IPS-15b (cell line): Measurements from ENCODE around the gene NUP62.
A peak's percentile ranks its signal among the peaks of the same experiment; 100 is the strongest.

Source experiments
- H3K27me3 ChIP-seq: one replicate; pipeline ENCODE4 v1.6.1; 2013; ENCODE audit warnings: low read length; ENCODE audit not compliant: control insufficient read depth, insufficient read depth
- H3K36me3 ChIP-seq: one replicate; pipeline ENCODE4 v1.6.1; 2013; ENCODE audit warnings: low read length; ENCODE audit not compliant: control insufficient read depth, insufficient read depth
- H3K4me1 ChIP-seq: one replicate; pipeline ENCODE4 v1.6.1; 2013; ENCODE audit warnings: mild to moderate bottlenecking, low read length; ENCODE audit not compliant: control insufficient read depth, insufficient read depth
- H3K4me3 ChIP-seq: one replicate; pipeline ENCODE4 v1.5.1; 2013; ENCODE audit warnings: low read depth, low read length
- H3K9ac ChIP-seq: one replicate; pipeline ENCODE4 v1.6.1; 2013; ENCODE audit warnings: low read depth, mild to moderate bottlenecking, low read length
- H3K9me3 ChIP-seq: one replicate; pipeline ENCODE4 v1.6.1; 2013; ENCODE audit warnings: mild to moderate bottlenecking, low read length; ENCODE audit not compliant: control insufficient read depth, insufficient read depth

The NUP62 gene

DNA sequence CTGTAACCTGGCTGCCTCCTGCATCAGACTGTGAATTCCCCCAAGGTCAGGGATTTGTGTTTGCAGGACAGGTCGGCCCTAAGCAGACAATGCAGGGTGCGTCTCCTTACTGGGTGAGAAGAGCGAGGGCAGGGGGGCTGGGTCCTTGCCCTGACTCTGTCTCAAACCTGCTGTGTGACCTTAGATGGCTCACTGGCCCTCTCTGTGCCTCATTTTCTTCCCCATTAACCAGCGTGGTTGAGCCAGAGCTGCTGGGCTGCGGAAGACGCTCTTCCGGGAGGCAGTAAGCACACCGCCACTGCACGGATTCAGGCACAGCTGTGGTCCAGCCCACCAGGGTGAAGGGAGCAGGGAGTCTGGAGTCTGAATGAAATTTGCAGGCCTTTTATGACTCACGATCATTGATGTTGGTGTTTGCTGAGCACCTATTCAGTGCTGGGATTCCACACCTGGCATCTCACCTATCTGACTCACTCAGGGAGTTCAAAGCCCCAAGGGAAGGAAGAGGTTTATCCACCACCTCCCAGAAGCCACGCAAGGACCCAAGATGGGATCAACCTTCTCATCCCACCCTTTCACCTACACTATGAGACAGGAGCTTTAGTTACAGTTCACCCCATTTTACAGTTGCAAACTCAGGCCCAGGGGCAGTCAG is 54.7 kb downstream of the NUP62 start:
- H3K9ac ChIP-seq = peak overlapping the region; percentile 100
- H3K4me3 ChIP-seq = no peak overlapping the region
- H3K4me1 ChIP-seq = peaks cover 5% of the 10 kb centered on the region
- H3K9me3 ChIP-seq = no peaks in the 10 kb centered on the region
- peaks cover 8% of the 10 kb centered on the region for H3K36me3 ChIP-seq
- no peaks in the 10 kb centered on the region for H3K27me3 ChIP-seq

DNA sequence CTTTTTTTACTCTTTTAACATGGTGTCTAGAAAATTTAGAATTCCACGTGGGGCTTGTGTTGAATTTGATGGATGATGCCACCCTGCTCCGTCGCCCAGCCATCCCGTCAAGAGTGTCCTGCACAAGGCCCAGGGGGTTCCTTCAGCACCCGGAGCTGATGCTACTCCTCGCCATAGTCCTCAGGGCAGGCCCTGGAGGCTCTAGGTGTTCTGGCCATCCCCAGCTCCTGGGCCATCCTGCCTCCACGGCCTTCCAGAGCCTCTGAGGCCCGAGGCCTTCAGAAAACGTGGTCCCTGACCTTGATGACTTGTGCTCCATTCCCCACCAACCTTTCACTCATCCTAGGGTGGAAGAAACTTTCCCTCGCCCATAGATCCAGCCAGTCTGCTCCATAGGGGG is 55.5 kb downstream of the NUP62 start:
- H3K9me3 ChIP-seq = no peaks in the 10 kb centered on the region
- H3K4me1 ChIP-seq = peaks cover 5% of the 10 kb centered on the region
- H3K27me3 ChIP-seq = no peaks in the 10 kb centered on the region
- H3K4me3 ChIP-seq = no peak overlapping the region
- H3K9ac ChIP-seq = no peak overlapping the region
- peaks cover 3% of the 10 kb centered on the region for H3K36me3 ChIP-seq

DNA sequence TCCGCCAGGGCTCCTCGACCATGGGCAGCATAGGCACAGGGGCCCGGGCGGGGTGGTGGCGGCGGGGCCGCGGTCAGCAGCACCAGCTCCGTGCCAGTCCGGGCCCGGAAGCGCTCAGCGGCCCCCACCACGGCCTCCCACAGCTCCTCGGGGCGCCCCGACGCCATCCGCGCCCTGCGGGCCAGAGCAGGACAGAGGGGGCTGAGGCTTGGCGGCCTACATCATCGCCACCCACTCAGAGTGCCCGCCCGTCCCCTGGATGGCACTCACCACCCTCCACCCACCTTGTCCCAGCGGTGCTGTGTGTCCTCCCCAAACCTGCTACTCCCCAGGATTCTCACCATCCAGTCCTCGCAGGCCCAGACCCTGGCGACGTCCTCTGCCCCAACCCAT is 56.2 kb downstream of the NUP62 start:
- Histone ChIP-seq H3K27me3 (no peaks in the 10 kb centered on the region), H3K9me3 (no peaks in the 10 kb centered on the region), H3K4me3 (no peak overlapping the region), H3K4me1 (peaks cover 5% of the 10 kb centered on the region), H3K9ac (no peak overlapping the region), H3K36me3 (peaks cover 2% of the 10 kb centered on the region)

DNA sequence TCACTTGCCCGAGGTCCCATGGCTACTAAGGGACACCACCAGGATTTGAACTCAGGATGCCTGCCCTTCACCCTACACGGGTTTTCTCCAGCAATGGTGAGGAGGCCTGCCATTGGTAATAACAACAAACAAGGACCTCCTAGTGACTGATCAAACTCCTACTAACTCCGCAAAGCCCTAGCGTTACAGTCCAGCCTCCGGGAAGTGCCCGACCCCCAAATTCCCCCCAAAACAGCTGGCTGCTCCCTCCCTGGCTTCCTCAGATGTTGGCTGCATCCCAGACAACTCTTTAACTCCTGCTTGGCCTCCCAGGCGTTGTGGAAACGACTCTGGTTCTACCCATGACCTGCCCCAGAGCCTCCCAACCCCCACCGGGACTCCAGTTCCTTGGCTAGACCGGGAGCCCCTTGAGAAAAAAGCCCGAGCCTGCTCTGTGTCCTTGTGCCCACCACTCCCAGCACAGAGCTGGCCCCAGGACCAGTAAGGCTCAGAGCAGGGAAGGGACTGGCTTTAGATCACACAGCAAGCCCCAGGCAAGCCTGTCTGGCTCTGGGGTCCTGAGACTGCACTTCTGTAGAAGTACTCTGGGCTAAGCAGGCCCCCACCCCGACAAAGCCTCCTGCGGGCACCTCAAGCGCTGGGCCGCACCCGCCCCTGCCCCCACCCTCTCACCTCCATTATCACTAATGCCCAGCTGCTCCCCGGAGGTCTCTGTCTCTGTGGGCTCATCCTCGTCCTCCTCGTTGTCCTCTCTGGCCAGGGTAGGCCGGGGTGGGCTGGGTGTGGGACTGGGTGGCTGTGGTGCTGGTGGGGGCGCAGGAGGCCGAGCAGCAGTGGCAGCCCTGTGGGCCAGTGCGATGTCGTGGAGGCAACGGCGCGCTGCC is 56.8 kb downstream of the NUP62 start:
- no peak overlapping the region for H3K4me3 ChIP-seq
- no peaks in the 10 kb centered on the region for H3K9me3 ChIP-seq
- no peak overlapping the region for H3K9ac ChIP-seq
- H3K4me1 ChIP-seq = peaks cover 5% of the 10 kb centered on the region
- H3K36me3 ChIP-seq = peaks cover 2% of the 10 kb centered on the region
- no peaks in the 10 kb centered on the region for H3K27me3 ChIP-seq

DNA sequence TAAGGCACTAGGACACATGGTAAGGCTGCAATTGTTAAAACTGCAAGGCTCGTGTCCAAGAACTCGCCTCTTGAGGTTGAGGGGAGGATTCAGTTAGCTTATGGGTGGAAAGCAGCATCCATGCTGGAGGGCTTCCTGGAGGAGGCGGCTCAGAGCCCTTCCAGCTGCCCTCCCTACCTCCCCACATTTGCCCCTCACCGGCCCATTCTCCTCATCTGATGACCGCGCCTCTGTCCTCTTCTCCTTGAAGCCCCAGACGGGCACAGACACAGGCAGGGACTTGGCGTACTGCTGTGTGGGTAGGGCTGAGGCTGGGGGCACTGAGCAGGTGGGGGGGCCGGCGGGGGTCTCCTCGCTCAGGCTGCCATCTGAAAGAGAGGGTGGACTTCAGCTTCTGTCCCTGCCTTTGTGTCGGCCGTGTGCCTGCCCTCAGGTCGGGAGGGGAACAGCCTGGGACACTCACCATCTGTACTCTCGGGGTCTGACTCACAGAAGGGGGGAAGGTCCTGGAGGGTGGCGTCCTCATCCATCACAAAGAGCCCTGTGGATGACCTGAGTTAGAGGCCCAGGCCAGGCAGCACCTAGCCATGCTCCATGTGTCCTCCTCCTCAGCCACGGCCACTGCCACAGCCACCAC is 57.8 kb downstream of the NUP62 start:
- Histone ChIP-seq H3K9me3 (no peaks in the 10 kb centered on the region), H3K27me3 (no peaks in the 10 kb centered on the region), H3K36me3 (peaks cover 2% of the 10 kb centered on the region), H3K4me3 (no peak overlapping the region), H3K9ac (no peak overlapping the region), H3K4me1 (peaks cover 5% of the 10 kb centered on the region)

DNA sequence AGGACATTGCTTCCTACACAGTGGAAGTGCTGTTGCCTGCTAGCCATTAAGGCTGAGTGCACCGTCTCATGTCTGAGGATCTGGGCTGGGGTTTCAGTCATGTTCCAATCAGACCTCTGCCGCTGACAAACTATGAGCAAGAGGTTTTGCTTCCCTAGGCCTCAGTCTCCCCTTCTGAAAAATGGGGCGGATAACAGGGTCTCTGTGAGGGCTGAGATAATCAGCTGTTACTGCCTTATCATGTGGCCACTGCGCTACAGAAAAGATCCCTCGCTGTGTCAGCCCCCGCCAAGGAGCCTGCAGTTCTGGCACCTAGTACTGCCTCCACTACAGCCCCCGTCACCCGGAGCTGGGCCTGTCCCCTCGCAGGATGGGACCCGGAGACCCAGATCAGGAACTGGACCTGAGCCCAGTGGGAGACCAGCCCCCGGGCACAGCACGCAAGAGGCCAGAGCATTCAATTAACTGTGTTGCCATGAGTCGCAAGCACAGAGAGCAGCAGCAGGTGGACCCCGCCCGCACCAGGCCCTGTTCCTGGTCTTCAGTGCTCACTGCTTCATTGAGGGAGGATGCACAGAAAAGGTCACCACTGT is 58.9 kb downstream of the NUP62 start:
- Histone ChIP-seq H3K9ac (peak overlapping the region; percentile 74), H3K4me1 (peaks cover 3% of the 10 kb centered on the region), H3K9me3 (no peaks in the 10 kb centered on the region), H3K27me3 (no peaks in the 10 kb centered on the region), H3K36me3 (no peaks in the 10 kb centered on the region), H3K4me3 (peak overlapping the region; percentile 78)

DNA sequence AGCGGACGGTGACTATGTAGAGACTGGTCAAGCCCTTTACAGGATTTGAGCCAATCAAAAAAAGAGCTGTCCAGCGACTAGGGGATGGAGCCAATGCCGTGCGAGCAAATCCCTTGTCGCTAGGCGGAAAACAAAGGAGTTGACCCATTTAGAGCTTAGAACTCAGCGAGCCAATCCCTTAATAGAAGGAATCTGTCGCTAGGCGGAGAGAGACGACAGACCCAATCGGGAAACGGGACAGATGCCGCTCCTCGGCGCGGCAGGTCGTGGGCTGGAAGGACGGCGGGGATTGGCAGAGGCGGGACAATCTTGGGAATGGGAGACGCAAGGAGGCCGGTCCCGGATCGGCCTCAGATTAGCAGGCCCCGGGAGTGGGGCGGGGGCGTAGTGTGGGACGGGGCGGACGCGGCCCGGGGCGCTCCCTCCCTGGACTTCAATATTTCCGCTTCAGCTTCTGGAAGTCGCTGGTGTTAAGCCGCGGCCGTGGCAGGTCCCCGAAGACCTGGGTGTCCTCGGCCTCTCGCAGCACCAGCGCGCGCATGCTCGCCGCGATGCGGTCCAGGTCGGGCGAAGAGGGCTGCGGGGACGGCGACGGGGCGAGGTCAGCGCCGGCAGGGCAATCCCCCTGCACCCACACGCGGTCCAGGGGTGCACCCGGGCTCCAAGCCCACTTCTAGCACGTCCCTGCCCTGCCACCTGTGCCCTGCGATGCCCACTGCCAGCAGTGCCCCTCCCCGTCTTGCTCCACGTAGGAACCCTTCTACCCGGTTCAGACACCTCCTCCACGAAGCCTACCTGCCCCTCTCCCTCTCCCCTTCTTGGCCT is 59.6 kb downstream of the NUP62 start:
- H3K36me3 ChIP-seq = peaks cover 4% of the 10 kb centered on the region
- peaks cover 4% of the 10 kb centered on the region for H3K4me1 ChIP-seq
- no peaks in the 10 kb centered on the region for H3K27me3 ChIP-seq
- peak overlapping the region; percentile 74 for H3K9ac ChIP-seq
- peak overlapping the region; percentile 78 for H3K4me3 ChIP-seq
- H3K9me3 ChIP-seq = no peaks in the 10 kb centered on the region

DNA sequence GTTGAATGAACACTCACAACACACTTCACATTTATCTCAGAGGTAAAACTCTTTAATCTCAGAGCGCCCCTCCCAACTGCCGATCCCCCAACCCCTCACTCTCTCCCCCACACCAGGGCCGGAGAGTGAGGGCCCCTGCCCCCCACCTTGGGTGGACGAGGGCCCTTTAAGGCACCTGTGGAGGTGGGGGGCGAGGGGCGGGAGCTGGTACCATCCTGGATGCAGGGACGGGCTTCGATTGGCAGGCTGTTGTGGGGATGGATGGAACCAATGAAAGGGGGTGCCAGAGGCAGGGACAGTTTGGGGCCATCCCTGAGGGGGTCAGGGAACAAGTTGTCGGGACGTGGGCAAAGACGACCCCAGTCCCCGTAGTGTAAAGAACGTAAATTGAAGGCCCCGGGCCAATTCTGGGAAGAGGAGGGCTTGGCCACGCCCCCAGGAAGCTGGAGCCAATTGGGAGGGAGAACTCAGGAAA is 60.3 kb downstream of the NUP62 start:
- peaks cover 4% of the 10 kb centered on the region for H3K4me1 ChIP-seq
- H3K36me3 ChIP-seq = peaks cover 10% of the 10 kb centered on the region
- no peaks in the 10 kb centered on the region for H3K27me3 ChIP-seq
- H3K9me3 ChIP-seq = no peaks in the 10 kb centered on the region
- no peak overlapping the region for H3K9ac ChIP-seq
- H3K4me3 ChIP-seq = peak overlapping the region; percentile 68

DNA sequence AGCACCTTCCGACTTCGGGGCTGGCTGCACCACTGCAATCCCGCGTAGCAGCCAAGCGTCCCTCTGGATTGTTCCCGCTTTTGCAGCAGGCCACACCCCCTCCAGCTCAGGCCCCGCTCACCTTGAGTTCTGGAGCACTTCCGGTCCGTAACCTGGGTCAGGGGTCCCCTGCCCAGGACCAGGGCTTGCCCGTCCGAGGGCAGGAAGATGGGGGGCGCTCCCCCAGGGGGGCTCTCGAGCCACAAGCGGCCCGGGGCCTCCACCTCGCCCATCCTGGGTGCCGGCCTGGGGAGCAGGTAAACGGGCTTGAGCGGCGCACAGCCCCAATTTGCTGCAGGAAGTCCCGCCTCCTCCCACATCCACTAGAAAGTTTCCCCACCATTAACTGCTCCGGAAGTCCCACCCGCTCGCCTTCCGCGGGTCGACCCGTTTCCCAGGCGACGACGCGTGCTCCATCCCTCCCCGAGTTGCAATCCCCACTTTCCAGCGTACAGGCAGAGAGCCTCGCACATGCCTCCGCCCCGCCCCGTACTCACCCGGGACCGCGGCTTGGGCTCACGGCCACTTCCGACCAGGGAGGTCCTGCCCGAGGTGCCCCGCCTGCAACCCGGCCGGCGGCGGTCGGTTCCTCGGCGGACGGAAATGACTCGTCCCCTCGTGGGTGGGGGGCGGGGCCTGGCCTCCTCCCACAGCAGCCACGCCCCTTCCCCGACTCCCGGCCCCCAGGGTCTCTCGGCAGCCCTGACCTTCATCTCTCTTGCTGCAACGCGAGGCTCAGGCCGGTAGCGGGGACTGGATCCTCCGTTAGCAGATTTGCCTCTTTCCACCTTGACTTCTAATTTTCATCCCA is 62.1 kb downstream of the NUP62 start, which contains the start of gene PNKP:
TSS of gene PNKP (minus strand) at position 644 of the 850 bp plus-strand sequence. CDS start at position 272, 372 bp downstream.
- peak within 1 kb of the TSS; percentile 90 for H3K9ac ChIP-seq
- H3K9me3 ChIP-seq = no peaks in the 10 kb centered on the region
- H3K4me1 ChIP-seq = peaks cover 4% of the 10 kb centered on the region
- H3K4me3 ChIP-seq = peak within 1 kb of the TSS; percentile 93
- peaks cover 21% of the 10 kb centered on the region for H3K36me3 ChIP-seq
- no peaks in the 10 kb centered on the region for H3K27me3 ChIP-seq

DNA sequence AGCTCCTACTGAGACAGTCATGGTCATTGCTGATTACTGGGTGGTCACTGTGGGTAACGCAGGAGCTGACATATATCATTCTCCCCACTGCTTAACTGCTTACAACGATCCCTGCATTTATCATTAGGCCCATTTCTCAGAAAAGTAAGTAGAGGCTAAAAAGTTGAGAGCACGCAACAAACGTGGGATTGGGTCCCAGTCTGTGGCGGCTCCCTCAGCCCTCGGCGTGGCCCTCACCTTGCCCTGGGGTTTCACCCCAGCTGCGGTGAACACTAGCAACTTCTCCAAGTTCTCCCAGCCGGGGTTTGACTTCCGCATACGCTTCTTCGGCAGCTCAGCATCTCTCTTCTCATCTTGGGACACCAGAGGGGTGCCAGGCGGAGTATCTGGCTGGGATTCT is 64.4 kb downstream of the NUP62 start:
- H3K4me3 ChIP-seq = peak overlapping the region; percentile 9
- H3K4me1 ChIP-seq = peaks cover 4% of the 10 kb centered on the region
- H3K27me3 ChIP-seq = no peaks in the 10 kb centered on the region
- H3K36me3 ChIP-seq = peaks cover 40% of the 10 kb centered on the region
- no peak overlapping the region for H3K9ac ChIP-seq
- H3K9me3 ChIP-seq = no peaks in the 10 kb centered on the region
